Measurements from ENCODE around the gene ELAC2.
A peak's percentile ranks its signal among the peaks of the same experiment; 100 is the strongest.

ELAC2 gene

DNA sequence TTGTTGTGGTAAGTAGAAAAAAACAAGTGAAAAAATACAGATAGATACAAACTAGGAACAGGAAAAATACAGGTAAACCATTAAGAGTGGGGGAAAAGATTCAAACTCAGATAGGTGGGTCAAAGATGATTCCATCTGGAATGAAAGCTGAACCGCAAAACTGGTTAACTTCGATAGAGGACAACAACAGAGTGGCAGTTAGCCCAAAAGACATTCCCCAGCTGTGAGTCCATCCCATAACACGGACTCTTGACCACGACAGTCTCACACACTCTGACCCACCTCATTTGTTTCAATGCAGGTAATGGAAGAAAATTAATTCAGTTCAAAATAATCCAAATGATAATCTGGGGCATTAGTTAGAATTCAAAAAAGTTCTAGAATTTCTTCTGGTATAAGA, 13.5 kb downstream of the ELAC2 start:
- H3K4me3 ChIP-seq (ENCODE audit: low read depth, low read length) = no peak overlapping the region
- no peak for TF ChIP-seq CTCF (IDR thresholded peaks at IDR 0.05; ENCODE audit: borderline replicate concordance, insufficient read depth, low read depth, low read length)

GRCh38 chr17:13003927-13004326, 13.9 kb downstream of the ELAC2 start:
- no peak overlapping the region for H3K4me3 ChIP-seq (ENCODE audit: low read depth, low read length)
- TF ChIP-seq CTCF (IDR thresholded peaks at IDR 0.05; ENCODE audit: borderline replicate concordance, insufficient read depth, low read depth, low read length) = no peak

GRCh38 chr17:13003454-13003851, 14.4 kb downstream of the ELAC2 start:
- TF ChIP-seq CTCF (IDR thresholded peaks at IDR 0.05; ENCODE audit: borderline replicate concordance, insufficient read depth, low read depth, low read length) = no peak

GRCh38 chr17:13002761-13003453, 14.9 kb downstream of the ELAC2 start:
- H3K4me3 ChIP-seq (ENCODE audit: low read depth, low read length) = no peak overlapping the region
- peak; percentile 60 for TF ChIP-seq CTCF (IDR thresholded peaks at IDR 0.05; ENCODE audit: borderline replicate concordance, insufficient read depth, low read depth, low read length)

More at GRCh38 chr17:13003454-13003851, 14.4 kb downstream of the ELAC2 start:
- no peak overlapping the region for H3K4me3 ChIP-seq (ENCODE audit: low read depth, low read length)

DNA sequence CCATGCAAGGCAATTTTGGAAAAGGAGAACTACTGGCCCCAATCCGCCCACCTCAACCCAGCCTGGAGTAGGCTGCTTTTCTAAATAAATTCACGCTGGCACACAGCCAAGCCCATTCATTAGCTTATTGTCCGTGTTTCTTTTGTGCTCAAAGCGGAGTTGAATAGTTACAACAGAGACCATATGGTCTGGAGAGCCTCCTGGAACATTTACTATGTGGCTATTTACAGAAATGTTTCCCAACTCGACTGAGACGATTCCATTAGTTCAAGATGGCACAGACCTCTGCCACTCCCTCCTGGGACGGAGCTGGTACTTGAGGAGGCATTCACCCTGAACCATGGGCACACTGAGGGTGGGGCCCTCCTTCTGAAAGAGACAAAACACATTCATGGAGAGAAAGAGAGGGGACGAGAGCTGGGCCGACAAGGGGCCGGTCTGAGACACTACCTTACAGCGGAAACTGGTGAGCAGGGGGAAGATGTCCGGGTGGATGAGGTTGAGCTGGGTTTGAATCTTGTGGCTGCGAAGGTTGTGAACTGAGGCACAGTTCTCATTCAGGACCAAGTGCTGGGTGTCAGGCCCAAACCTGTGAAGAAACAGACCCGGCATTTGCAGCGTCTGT, 15.7 kb downstream of the ELAC2 start:
- no peak overlapping the region for H3K4me3 ChIP-seq (ENCODE audit: low read depth, low read length)
- TF ChIP-seq CTCF (IDR thresholded peaks at IDR 0.05; ENCODE audit: borderline replicate concordance, insufficient read depth, low read depth, low read length) = no peak

- no peak for TF ChIP-seq CTCF (IDR thresholded peaks at IDR 0.05; ENCODE audit: borderline replicate concordance, insufficient read depth, low read depth, low read length)
- H3K4me3 ChIP-seq (ENCODE audit: low read depth, low read length) = no peak overlapping the region
These were observed 17.3 kb downstream of the ELAC2 start for GRCh38 chr17:13000561-13000960.

DNA sequence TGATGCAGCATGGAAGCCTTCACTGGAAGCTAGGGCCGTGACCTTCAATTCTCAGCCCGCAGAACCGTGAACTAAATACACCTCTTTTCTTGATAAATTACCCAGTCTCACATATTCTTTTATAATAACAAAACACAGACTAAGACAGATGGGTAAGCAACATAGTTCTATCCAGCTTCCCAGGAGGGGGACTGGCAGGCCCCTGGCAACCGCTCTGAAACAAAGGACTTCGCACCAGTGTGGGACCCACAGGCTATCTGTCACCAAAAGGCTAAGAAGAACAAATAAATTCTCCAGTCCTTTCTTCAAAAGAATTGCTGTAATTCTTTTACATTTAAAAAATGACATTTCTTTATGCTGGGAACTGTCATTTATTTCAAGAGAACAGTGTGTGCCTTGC, 19.0 kb downstream of the ELAC2 start:
- no peak for TF ChIP-seq CTCF (IDR thresholded peaks at IDR 0.05; ENCODE audit: borderline replicate concordance, insufficient read depth, low read depth, low read length)
- H3K4me3 ChIP-seq (ENCODE audit: low read depth, low read length) = no peak overlapping the region

Measured in GM12875 (cell line).